HG02840 (cell line): ENCODE data around the gene METTL9.
"Not testable (repeated sequence)": the region's sequence is repeated elsewhere in the genome, so short reads cannot be mapped to it uniquely, and the experiment has no call there.

Source experiments
- ATAC-seq: cut with Tn5 transposase; IDR thresholded peaks from one replicate; pipeline ENCODE4 v1.9.1; 2021; ENCODE audit warnings: mild to moderate bottlenecking, moderate library complexity, moderate number of reproducible peaks; ENCODE audit not compliant: unreplicated experiment, low FRiP score

Gene METTL9

GRCh38 chr16:21631376-21631775 is 32.0 kb downstream of the METTL9 start:
- ATAC-seq = not testable (repeated sequence)

- not testable (repeated sequence) for ATAC-seq
Observed at GRCh38 chr16:21631951-21632575, 32.7 kb downstream of the METTL9 start.

- ATAC-seq = no peak
Observed at GRCh38 chr16:21634216-21634615, 34.8 kb downstream of the METTL9 start.

GRCh38 chr16:21635694-21636093 is 36.3 kb downstream of the METTL9 start:
- not testable (repeated sequence) for ATAC-seq

GRCh38 chr16:21637032-21637968 is 37.9 kb downstream of the METTL9 start:
- no peak for ATAC-seq

GRCh38 chr16:21638573-21638975 is 39.2 kb downstream of the METTL9 start:
- no peak for ATAC-seq

- ATAC-seq = no peak
Observed at GRCh38 chr16:21639493-21639892, 40.1 kb downstream of the METTL9 start.

GRCh38 chr16:21641916-21642315 is 42.5 kb downstream of the METTL9 start:
- no peak for ATAC-seq

GRCh38 chr16:21642861-21643260 is 43.5 kb downstream of the METTL9 start:
- no peak for ATAC-seq

GRCh38 chr16:21643785-21644184 is 44.4 kb downstream of the METTL9 start:
- no peak for ATAC-seq

GRCh38 chr16:21644674-21645073 is 45.3 kb downstream of the METTL9 start:
- ATAC-seq = no peak

- no peak for ATAC-seq
Observed at GRCh38 chr16:21645261-21645721, 45.9 kb downstream of the METTL9 start.

GRCh38 chr16:21646091-21646490 is 46.7 kb downstream of the METTL9 start:
- ATAC-seq = no peak

GRCh38 chr16:21646721-21647561 is 47.6 kb downstream of the METTL9 start:
- peak; percentile 75 for ATAC-seq

- ATAC-seq = no peak
Observed at GRCh38 chr16:21647562-21648164, 48.3 kb downstream of the METTL9 start.

- not testable (repeated sequence) for ATAC-seq
Observed at GRCh38 chr16:21649826-21650406, 50.5 kb downstream of the METTL9 start.

GRCh38 chr16:21650521-21650920 is 51.1 kb downstream of the METTL9 start:
- no peak for ATAC-seq

- ATAC-seq = no peak
Observed at GRCh38 chr16:21651515-21651914, 52.1 kb downstream of the METTL9 start.

- ATAC-seq = no peak
Observed at GRCh38 chr16:21652453-21652852, 53.1 kb downstream of the METTL9 start, which contains the start of gene IGSF6. TSS of gene IGSF6 (minus strand) at chr16:21652608. CDS start at chr16:21652598, 10 bp downstream.

GRCh38 chr16:21653571-21653970 is 54.2 kb downstream of the METTL9 start:
- no peak for ATAC-seq
